ENCODE results near the gene CASKIN1. TPM values are rescaled to one million over a fixed set of nuclear protein-coding genes. Genes with fewer than 3 reads are reported as not detected.

CASKIN1 gene
- total RNA-seq = 39.8 TPM

GRCh38 chr16:2196162-2196980, at the start of gene CASKIN1:
CASKIN1 (minus strand) TSS chr16:2196605; CDS start chr16:2196432, 173 bp downstream.

GRCh38 chr16:2236337-2237101, 40.1 kb upstream of the CASKIN1 start, which contains the start of gene DNASE1L2:
DNASE1L2 (plus strand) TSS chr16:2236444; CDS start chr16:2236817, 373 bp downstream.

GRCh38 chr16:2223221-2223941, 27.0 kb upstream of the CASKIN1 start, which contains the start of gene E4F1:
E4F1 (plus strand) TSS chr16:2223591; CDS start chr16:2223614, 23 bp downstream.

GRCh38 chr16:2214719-2214968, 18.2 kb upstream of the CASKIN1 start, which contains the start of gene PGP:
PGP (minus strand) TSS chr16:2214840; CDS start chr16:2214777, 63 bp downstream.

GRCh38 chr16:2210386-2211365, 14.3 kb upstream of the CASKIN1 start, which contains the start of gene BRICD5:
BRICD5 (minus strand) TSS chr16:2210863; CDS start chr16:2210833, 30 bp downstream.

GRCh38 chr16:2205104-2205966, 8.9 kb upstream of the CASKIN1 start, which contains the start of gene MLST8:
MLST8 (plus strand) TSS chr16:2205454; CDS start chr16:2206086, 632 bp downstream.

GRCh38 chr16:2155091-2155950, 41.1 kb downstream of the CASKIN1 start, which contains the start of gene TRAF7:
TRAF7 (plus strand) TSS chr16:2155782; CDS start chr16:2163921, 8,139 bp downstream.

GRCh38 chr16:2147981-2148671, 48.3 kb downstream of the CASKIN1 start, which contains the start of gene RAB26:
RAB26 (plus strand) TSS chr16:2148625; CDS start chr16:2148784, 159 bp downstream.

GRCh38 chr16:2135770-2136490, 60.5 kb downstream of the CASKIN1 start, which contains the start of gene PKD1:
PKD1 (minus strand) TSS chr16:2135898; CDS start chr16:2135689, 209 bp downstream.

Small RNA genes lying within 50 kb of the gene (small RNA-seq; reads per million reads assigned to genes)
- gene MIR3180-5 (ENCODE audit: low replicate concordance) = not detected
- not detected for gene MIR4516 (ENCODE audit: low replicate concordance)
- not detected for gene RF00019 (ENCODE audit: low replicate concordance)
- gene SNORD60 (ENCODE audit: low replicate concordance) = not detected

Other genes with a start within 250 kb of the CASKIN1 start
- gene RPL3L, start 241.9 kb downstream of the CASKIN1 start, total RNA-seq = not detected
- 73.6 TPM for gene NDUFB10, start 237.1 kb downstream of the CASKIN1 start, total RNA-seq
- 1,162 TPM for gene RPS2, start 231.8 kb downstream of the CASKIN1 start, total RNA-seq
- not detected for gene RNF151, start 229.7 kb downstream of the CASKIN1 start, total RNA-seq
- 16.6 TPM for gene TBL3, start 224.6 kb downstream of the CASKIN1 start, total RNA-seq
- 2.8 TPM for gene NOXO1, start 215.1 kb downstream of the CASKIN1 start, total RNA-seq
- gene GFER, start 212.4 kb downstream of the CASKIN1 start, total RNA-seq = 16.6 TPM
- 67.9 TPM for gene SYNGR3, start 206.6 kb downstream of the CASKIN1 start, total RNA-seq
- 9.4 TPM for gene ZNF598, start 186.8 kb downstream of the CASKIN1 start, total RNA-seq
- gene NPW, start 176.8 kb downstream of the CASKIN1 start, total RNA-seq = not detected
- 10.0 TPM for gene NHERF2, start 169.7 kb downstream of the CASKIN1 start, total RNA-seq
- gene NTHL1, start 148.8 kb downstream of the CASKIN1 start, total RNA-seq = 22.5 TPM
- 148 TPM for gene TSC2, start 148.6 kb downstream of the CASKIN1 start, total RNA-seq
- gene PKD1, start 60.7 kb downstream of the CASKIN1 start, total RNA-seq = 272 TPM
- gene RAB26, start 48.0 kb downstream of the CASKIN1 start, total RNA-seq = 4.4 TPM
- gene TRAF7, start 40.8 kb downstream of the CASKIN1 start, total RNA-seq = 34.7 TPM
- 18.5 TPM for gene MLST8, start 8.8 kb upstream of the CASKIN1 start, total RNA-seq
- gene BRICD5, start 14.3 kb upstream of the CASKIN1 start, total RNA-seq = 8.5 TPM
- gene PGP, start 18.2 kb upstream of the CASKIN1 start, total RNA-seq = 23.8 TPM
- 46.6 TPM for gene E4F1, start 27.0 kb upstream of the CASKIN1 start, total RNA-seq
- gene DNASE1L2, start 39.8 kb upstream of the CASKIN1 start, total RNA-seq = 7.5 TPM
- gene ECI1, start 55.0 kb upstream of the CASKIN1 start, total RNA-seq = 16.3 TPM
- gene RNPS1, start 71.5 kb upstream of the CASKIN1 start, total RNA-seq = 129 TPM
- gene ABCA3, start 144.1 kb upstream of the CASKIN1 start, total RNA-seq = 57.3 TPM
- 13.5 TPM for gene CCNF, start 232.8 kb upstream of the CASKIN1 start, total RNA-seq